HG03571 (cell line): ENCODE data around the gene GINS2.

Experiments
- ATAC-seq: cut with Tn5 transposase; IDR thresholded peaks from one replicate; pipeline ENCODE4 v1.9.1; 2021; ENCODE audit not compliant: unreplicated experiment

The GINS2 gene

DNA sequence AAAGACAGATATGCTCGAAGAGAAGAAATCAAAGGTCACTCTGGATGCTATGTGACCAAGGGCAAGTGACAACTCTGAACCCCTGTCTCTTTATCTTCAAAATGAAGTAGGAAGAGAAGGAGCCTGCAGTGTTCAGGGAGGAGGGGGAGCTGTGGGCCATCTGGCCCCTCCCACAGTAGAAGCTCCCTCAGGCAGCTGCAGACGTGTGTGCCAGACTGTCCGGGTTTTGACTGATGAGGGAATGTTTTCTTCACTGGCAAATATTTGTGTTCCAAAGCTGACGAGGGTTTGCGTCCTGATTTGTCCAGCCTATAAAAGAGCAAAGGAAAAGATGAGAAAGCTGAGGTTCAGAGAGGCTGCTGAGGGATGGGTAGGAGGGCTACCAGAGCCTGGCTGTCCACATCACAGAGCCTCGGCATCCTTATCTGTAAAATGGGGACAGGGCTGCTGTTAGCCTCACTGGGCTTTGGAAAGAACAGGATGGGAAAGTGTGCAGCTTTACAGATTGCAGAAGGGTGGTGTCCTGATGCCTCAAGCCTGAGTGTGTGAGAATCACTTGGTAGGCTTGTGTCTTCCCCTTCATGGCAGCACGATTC, 1.8 kb upstream of the GINS2 start:
- no peak for ATAC-seq

DNA sequence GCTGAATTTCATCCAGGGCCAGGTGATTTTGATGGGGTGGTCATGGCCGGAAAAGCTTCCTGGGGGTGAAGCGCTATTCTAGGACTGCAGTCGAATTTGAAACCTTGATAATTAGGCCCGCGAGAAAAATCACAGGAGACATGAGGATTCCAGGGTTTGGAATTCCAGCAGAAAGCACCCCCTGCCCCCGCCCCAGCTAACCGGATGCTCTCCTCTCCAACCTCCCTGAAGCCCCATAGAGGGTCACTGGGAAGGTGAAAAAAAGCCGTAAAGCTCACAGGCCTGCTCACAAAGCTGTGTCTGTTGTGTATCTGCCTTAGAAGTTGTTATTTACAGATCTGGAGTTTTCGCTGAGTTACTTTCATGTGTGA, 1.2 kb upstream of the GINS2 start:
- no peak for ATAC-seq

DNA sequence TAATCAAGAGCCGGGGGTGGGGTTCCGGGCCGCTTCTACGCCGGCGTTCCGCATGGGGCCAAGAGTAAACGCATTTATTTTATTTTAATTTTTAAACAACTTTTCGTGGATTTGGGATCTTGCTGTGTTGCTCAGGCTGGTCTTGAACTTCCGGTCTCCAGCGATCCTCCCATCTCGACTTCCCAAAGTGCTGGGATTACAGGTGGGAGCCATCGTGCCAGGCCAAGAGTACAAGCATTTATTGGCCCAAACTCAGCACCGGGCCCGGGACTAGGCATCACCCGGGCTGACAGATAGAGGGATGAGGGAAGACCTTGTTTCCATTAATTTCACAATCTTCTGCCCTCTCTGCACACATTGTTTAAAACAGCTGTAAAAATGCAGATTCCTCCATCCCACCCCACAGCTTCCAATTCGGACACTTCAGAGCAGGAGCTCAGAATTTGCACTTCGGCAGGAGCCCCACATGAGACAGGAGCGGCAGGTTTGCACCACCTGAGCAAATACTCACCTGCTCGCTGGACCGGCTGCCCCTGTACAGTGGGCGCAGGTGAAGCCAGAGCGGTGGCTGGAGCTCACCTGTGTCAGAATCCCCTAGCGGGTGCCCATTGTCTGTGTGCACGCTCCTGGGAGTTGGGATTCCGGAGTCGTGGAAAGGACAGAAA, 663 bp upstream of the GINS2 start:
- no peak for ATAC-seq

DNA sequence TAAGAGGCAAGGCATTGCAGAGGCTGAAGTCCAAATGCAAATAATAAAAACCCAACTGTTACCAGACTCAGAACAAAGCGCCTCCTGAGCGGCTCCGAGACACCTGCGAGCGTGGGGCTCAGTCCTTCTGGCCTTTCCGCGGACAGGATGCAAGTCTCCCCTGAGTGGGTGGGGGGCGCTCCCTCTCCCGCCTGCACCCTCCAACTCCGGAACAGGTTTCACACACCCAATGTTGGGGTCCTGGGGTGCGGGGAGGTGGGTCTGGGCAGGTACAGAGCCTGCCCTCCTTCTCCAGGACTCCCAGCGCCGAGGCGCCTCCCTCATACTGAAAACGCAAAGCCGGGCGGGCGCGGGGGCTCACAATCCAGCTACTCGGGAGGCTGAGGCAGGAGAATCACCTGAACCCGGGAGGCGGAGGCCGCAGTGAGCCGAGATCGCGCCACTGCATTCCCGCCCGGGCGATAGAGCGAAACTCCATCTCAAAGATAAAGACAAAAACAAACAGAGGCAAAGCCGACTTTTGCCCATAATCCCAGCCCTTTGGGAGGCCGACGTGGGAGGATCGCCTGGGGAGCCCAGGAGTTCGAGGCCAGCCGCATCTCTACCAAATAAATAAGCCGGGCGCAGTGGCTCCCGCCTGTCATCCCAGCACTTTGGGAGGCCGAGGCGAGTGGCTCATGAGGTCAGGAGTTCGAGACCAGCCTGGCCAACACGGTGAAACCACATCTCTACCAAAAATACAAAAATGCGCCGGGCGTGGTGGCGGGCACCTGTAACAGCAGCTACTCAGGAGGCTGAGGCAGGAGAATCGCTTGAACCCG, 893 bp downstream of the GINS2 start:
- no peak for ATAC-seq

DNA sequence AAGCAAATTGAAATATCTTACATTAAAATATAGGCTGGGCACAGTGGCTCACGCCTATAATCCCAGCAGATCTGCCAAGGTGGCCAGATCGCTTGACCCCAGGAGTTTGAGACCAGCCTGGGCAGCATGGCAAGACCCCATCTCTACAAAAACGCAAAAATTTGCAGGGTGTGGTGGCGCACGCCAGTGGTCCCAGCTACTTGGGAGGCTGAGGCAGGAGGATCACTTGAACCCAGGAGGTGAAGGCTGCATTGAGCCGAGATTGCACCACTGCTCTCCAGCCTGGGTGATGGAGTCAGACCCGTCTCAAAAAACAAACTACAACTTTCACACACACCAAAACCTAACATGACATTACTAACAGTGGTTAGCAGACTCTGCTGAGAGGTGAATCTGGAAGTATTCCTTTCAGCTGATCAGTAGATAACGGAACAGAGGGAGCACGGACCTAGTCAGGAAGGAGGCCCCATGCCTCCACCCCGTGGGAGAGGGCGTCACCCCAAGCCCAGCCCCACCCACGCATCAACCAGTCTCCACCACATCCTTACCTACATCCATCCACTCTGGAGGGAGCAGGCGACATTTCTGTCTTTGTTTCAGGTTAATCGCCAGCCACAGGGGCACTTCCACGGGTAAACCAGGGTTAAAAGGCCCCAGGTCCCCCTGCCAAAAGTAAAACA, 1.7 kb downstream of the GINS2 start:
- ATAC-seq, result no peak

DNA sequence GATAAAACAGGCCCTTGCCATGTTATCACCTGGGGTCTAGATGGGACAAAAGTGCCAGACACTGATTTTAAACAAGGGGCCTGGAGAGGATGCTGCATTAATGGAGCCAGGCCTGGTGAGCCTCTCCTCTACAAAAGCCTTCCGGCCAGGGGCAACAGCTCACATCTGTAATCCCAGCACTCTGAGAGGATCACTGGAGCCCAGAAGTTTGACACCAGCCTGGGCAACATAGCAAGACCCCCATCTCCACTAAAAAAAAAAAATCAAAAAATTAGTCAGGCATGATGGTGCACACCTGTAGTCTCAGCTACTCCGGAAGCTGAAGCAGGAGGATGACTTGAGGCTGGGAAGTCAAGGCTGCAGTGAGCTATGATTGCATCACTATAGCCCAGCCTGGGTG, 3.5 kb downstream of the GINS2 start:
- ATAC-seq, result no peak

DNA sequence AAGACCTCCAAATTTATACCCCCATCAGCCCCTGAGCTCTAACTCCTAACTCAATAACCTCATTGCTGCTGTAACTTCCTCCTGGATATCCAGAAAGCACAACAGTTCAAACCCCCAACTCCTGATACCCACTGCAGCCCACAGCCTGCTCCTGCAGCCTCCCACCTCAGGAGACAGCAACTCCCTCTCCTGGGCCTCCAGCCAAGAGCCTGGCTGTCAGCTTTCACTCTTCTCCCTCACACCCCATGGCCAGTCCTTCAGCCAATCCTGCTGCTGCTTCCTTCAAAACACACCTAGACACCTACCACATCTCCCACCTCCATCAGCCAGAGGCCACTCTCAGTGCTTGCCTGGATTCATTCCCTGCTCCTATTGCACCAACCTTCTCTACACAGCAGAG, 5.4 kb downstream of the GINS2 start:
- no peak for ATAC-seq

DNA sequence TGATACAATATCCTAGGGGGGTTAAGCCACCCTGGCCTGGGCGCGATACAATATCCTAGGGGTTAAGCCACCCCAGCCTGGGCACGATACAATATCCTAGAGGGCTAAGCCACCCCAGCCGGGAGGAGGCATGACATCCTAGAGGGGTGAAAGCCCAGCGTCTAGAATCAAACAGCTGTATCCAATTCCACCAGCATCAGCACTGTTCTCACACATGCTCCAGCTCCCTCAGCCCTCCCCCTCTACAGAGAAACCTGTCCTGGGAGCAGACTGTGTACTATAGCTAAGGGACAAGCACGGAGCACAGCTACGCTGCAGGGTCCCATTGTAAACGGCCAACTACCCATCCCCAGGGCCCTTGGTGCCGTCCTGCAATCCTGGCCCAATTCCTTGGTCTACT, 6.2 kb downstream of the GINS2 start:
- ATAC-seq, result no peak

DNA sequence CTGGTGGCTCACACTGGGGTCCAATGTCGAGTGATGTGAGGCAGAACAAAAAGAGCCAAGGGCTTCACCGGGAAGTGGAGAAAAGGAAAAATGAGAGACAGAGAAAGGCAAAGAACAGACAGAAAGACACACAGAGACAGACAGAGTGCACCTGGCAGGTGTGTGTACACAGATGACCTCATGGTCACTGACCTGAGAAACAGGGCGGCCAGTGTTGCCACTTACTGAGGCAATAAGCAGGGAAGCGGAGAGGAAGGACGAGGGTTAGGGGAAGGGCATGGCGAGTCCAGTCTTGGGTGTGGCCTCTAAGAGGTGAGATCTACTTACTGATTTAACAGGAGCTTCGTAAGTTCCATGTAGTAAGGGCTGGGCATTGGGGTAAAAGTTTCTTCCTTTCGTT, 7.5 kb downstream of the GINS2 start:
- no peak for ATAC-seq

DNA sequence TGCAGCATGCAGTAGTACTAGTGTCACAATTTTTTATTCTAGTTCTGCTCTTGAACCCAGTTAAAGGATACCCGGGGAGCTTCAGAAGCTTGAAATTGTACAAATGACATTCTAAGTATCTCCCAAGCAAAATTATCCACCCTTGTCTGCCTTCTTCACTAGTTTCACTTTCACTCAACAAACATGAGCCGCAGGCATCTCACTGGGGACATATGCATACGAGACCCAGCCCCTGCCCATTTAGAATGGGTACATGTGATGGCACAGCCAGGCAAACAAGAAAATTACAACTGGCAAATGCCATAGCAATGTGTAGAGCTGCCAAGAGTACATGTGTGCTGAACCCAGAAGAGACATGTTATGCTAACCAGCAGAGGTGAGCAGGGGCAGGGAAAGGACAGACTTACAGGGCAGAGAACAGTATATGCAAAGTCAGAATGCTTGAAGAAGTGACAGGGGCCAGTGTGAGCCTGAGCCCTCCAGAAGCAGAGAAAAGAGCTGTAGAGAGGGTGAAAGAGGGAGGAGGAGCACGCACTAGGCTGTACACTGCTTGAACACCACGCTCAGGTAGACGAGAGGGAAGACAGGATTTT, 8.3 kb downstream of the GINS2 start:
- no peak for ATAC-seq

DNA sequence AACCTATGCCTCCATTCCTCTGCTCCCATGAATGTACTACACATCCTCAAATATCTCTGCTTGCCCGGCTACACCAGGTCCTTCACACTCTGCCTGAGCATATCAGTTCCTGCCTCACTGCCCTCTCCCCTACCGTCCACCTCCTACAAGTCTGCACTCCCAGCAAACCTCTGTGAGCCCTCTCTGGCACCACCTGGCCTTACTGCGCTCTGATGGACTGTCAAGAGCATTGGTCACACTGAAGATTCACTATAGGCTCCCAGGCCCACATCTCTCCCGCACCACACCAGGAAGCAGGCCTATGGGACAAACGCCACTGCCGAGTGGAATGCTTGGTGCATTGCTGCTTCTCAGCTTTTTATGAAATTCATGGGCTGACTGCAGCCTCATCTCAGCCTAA, 8.9 kb downstream of the GINS2 start:
- no peak for ATAC-seq

DNA sequence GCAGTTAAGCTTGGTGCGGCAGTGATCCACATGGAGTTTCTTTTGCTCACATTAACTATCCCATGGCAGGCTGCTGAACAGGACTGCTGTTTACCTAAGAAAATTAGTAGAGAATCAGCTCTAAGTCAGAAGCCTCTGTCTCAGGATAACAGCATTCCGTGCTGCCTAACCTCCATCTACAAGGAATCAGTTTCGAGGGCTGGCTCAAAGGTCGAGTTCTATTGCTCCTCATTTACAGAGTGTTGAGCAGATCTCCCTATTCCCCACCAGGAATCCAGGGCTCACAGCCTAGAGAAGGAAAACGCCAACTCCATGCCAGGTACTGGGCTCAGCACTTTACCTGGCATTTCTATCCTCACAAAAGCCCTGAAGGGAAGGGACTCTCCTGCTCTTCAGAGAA, 9.9 kb downstream of the GINS2 start:
- no peak for ATAC-seq

DNA sequence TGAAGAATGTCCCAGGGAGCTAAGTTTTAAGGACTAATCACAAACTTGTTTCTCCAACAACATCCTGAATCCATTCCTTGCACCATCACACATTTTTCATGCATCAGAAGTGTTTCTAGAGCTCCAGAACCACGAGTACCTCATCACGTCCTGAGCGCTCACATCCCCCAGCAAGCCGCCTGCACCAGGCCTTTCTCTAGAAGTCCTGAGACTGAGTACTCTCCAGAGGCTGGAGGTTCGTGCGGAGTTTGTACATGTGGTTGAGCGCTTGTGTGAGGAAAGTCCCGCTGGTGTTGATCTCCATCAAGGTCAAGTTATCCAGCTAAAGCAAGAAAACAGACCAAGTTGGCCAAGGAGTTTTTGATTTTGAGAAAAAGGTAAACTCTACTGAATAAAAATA, 10.7 kb downstream of the GINS2 start:
- no peak for ATAC-seq

DNA sequence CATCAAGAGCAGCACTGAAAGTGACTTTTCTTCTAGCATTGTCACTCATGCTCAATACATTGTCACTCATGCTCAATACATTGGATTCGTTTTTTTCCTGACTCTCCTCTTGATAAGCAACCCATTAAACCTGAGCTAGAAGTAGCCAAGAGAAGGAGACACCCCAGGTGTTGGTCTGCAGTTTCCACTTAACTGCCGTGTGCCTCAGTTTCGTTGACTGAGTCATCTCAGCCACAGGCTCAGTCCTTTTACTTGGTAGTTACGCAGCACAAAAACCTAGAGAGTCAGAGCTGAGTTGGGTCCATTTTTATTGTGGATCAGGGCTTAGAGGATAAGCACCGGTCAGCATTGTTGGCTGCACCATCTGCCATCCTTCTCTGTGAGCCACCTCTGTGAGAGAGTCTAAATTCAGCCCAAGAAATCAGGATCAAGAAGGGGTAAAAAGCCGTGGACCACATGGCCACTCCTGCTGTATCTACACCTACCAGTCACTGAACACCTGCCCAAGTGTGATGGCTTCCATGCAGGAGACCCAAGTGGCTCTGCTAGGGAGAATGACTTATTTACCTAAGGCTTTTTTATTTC, 11.3 kb downstream of the GINS2 start:
- ATAC-seq, result no peak

DNA sequence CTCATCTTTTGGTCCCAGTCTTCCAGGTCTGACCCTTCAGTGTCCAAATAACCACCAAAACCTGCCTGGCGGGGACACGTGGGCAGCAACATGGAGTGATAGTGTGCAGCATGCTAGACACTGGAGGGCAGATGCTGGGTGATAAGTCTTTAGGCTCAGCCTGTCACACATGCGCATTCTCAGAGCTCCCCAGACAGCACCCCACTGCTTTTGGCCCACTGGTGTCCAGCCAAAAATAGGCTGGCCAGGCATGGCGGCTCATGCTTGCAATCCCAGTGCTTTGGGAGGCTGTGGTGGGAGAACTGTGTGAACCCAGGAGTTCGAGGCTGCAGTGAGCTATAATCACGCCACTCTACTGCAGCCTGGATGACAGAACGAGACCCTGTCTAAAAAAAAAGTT, 12.3 kb downstream of the GINS2 start:
- ATAC-seq, result no peak

DNA sequence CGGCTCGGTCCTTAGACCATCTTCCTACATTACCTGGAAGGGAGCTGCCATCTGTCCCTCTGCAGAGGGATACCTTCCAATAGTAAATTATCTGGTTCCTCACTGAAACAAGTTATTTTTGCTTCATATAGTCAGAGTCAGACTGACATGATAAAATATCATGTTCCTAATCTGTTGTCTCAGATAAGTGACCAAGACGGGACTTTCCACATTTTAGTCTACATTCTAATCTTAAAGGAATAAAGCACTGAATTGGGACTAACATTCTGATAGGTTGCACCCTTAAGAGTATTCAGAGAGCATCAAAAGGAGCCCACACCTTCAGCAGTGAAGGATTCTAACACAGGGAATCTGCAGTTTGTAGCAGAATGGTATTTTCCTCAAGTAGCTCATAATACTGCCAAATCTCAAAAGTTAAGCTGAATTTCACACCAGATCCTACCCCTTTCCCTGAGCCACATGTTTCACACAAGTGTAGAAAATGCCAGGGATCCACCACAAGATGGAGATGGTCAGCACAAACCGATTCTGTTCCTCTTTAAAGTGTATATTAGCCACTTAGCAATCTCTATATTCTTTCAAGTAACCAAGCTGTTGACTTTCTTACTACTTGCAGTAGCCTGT, 13.4 kb downstream of the GINS2 start:
- no peak for ATAC-seq

DNA sequence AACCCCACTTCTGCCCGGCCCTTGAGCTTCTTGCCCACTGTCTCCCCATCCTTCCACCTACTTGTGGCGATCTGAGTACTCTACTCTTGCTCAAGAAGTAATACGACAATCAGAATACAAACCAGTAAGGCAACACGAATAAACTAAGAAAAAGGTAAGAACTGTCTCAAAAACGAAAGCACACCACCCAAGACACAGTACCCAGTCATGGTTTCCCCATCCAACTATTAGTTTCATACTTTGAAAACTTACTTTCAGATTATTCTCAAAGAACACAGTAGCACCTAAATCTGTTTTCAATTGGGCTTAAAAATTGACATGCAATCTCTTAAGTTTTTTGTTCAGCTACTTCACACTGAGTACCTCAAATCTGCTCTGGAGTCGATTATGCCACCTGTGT, 13.9 kb downstream of the GINS2 start:
- ATAC-seq, result no peak

DNA sequence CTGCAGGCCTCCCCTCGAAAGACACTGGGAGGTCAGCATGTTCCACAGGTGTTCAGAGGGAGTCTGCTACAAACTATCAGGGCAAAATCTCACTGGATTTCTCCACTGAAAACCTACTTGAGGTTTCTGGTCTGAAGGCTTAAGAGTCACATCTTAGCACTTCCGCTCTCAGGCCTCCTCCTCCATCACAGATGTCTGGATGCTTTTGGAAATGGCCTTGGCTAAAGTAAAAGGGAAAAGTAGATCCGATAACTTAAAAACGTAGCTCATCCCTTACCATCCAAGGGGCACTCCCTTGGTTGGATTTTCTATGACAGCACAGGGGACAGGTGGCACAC, 14.4 kb downstream of the GINS2 start:
- no peak for ATAC-seq

DNA sequence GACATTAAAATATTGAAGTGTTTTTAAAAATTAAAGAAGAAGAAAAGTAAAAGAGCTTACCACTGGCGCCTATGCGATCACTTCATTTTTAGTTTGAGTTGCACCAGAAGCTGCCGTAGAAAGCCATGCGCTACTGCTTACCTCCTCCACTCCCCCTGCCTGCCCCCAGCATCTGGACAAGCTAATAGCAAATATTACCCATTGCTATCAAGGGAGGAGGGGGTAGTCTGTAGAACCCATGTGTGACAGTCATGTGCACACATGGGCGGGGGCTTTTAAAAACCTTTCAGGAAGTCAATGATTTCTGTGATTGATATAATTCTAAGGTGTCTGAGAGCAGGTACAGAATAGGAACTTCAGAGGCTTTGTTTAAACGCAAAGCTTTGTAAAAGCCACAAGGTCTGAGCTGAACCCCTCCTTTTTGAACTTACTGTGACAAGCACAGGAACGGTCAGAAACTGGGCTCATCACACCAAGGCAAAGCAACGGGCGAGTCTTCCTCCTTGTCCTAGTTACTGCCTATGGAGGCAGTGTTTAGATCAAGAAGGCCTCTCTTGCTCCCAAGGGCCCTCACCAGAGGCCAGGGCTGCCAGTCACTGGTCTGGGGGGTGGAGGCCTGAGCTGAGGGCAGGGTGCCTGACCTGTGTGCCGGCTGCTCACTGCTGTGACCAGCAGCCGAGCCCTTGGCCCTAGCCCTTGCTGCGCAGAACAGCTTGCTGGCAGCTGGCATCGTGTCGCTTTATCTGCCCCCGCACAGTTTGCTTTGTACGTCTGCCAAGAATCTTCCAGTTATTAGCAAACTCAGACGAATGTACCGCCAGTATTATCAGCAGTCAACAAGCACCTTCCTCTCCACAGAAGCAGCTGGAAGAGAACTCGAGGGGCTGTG, 15.0 kb downstream of the GINS2 start:
- no peak for ATAC-seq

DNA sequence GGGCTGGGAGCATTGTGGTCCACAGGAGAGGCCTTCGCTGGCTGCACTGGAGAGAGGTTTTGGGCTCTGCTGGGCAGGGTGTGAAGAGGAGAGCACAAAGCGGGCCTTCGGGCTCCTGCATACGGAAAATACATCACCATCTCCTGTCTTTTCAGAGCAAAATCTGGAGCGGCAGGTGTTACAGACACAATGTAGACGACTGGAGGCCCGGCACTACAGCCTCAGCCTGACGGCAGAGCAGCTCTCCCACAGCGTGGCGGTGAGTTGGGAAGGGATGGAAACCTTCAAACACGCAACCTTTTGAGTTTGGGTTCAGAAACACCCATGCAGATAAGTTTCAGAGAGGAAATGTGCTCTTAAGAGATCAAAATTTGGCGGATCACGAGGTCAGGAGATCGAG, 17.9 kb downstream of the GINS2 start:
- no peak for ATAC-seq
